22Rv1 (cell line): Measurements from ENCODE around the gene CCL21.

ENCODE experiments used
- H3K27ac ChIP-seq: fragments of 450-650 bp; 2 replicates; pipeline ENCODE4 v1.5.1; 2017
- ZFX ChIP-seq: fragments of 450-650 bp; IDR thresholded peaks from 2 replicates; pipeline ENCODE4 v1.6.1; 2017; ENCODE audit warnings: antibody characterized with exemption, borderline replicate concordance
- TF ChIP-seq, protein P1 (sequence below): fragments of 450-650 bp; IDR thresholded peaks from 2 replicates; pipeline ENCODE4 v1.5.1; 2017; ENCODE audit warnings: mild to moderate bottlenecking

CCL21 gene

DNA sequence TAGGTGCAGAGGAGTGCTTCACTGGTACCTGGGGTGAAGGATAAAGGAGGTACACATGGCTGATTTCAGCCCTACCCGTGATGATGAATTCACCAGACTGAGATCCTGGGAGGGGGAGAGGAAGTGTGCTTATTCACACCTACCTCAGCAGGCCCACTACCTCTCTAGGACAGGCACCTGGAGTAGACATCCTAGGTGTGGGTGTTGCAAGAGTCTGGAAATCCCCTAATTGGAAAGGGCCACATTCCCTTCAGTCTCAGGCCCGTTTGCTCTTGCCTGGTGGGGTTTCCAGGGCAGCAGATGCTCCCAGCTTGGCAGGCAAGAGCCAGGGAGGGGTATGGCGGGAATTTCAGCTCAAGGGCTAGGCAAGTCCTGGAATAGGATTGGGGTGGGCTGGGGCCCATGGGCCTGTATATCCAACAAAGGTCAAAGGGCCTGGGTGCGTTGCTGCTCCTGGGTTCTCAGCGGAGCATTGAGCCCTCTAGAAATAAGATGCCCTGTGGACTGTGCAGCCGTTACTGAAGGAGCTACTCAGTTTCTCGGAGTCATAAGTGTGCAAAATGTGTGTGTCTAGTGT is 5.8 kb upstream of the CCL21 start:
- TF ChIP-seq, protein P1, sequence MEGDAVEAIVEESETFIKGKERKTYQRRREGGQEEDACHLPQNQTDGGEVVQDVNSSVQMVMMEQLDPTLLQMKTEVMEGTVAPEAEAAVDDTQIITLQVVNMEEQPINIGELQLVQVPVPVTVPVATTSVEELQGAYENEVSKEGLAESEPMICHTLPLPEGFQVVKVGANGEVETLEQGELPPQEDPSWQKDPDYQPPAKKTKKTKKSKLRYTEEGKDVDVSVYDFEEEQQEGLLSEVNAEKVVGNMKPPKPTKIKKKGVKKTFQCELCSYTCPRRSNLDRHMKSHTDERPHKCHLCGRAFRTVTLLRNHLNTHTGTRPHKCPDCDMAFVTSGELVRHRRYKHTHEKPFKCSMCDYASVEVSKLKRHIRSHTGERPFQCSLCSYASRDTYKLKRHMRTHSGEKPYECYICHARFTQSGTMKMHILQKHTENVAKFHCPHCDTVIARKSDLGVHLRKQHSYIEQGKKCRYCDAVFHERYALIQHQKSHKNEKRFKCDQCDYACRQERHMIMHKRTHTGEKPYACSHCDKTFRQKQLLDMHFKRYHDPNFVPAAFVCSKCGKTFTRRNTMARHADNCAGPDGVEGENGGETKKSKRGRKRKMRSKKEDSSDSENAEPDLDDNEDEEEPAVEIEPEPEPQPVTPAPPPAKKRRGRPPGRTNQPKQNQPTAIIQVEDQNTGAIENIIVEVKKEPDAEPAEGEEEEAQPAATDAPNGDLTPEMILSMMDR, result no peak
- TF ChIP-seq ZFX, result no peak
- H3K27ac ChIP-seq, result no peak overlapping the region

GRCh38 chr9:34714007-34714406 is 4.1 kb upstream of the CCL21 start:
- H3K27ac ChIP-seq, result no peak overlapping the region
- TF ChIP-seq, protein P1, result no peak
- TF ChIP-seq ZFX, result no peak

DNA sequence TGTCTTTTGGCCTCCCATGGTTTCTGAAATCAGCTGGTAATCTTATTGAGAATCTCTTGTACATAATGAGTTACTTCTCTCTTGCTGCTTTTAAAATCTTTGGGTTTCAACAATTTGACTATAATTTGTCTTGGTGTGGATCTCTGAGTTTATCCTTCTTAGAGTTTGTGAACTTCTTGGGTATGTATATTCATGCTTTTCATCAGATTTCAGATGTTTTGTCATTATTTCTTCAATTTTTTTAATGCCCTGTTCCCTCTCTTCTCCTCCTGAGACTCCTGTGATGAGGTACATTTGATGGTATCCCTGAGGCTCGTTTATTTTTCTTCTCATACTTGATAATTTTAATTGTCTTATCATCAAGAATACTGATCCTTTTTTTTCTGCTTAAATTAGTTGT is 2.2 kb upstream of the CCL21 start:
- TF ChIP-seq, protein P1, result no peak
- no peak for TF ChIP-seq ZFX

GRCh38 chr9:34709196-34709978 is 549 bp downstream of the CCL21 start:
- H3K27ac ChIP-seq, result no peak overlapping the region
- TF ChIP-seq ZFX, result no peak
- TF ChIP-seq, protein P1, result no peak

More for the DNA sequence above, 2.2 kb upstream of the CCL21 start:
- no peak overlapping the region for H3K27ac ChIP-seq

GRCh38 chr9:34707130-34707529 is 2.8 kb downstream of the CCL21 start:
- TF ChIP-seq, protein P1, result no peak
- TF ChIP-seq ZFX, result no peak
- H3K27ac ChIP-seq, result no peak overlapping the region

- H3K27ac ChIP-seq, result peak overlapping the region; percentile 61
Measured at GRCh38 chr9:34701769-34702736, 7.9 kb downstream of the CCL21 start.

More at GRCh38 chr9:34701769-34702736, 7.9 kb downstream of the CCL21 start:
- TF ChIP-seq ZFX, result no peak
- TF ChIP-seq, protein P1, result peak; percentile 100
